HEK293T (cell line): ENCODE measurements around the gene RAB9B.

Experiments used
- BHLHE40 ChIP-seq: fragments of 450-650 bp; IDR thresholded peaks from 2 replicates; pipeline ENCODE4 v1.6.1; 2016; ENCODE audit warnings: mild to moderate bottlenecking, moderate library complexity, borderline replicate concordance
- CTBP1 ChIP-seq: fragments of 450-650 bp; IDR thresholded peaks from 2 replicates; pipeline ENCODE4 v1.6.1; 2016; ENCODE audit warnings: borderline replicate concordance
- ELF4 ChIP-seq: fragments of 450-650 bp; IDR thresholded peaks from 2 replicates; pipeline ENCODE4 v1.6.1; 2017; ENCODE audit warnings: antibody characterized with exemption
- FOXM1 ChIP-seq: fragments of 450-650 bp; IDR thresholded peaks from 2 replicates; pipeline ENCODE4 v1.6.1; 2017; ENCODE audit warnings: mild to moderate bottlenecking, borderline replicate concordance
- HDGF ChIP-seq: fragments of 450-650 bp; IDR thresholded peaks from 2 replicates; pipeline ENCODE4 v1.6.1; 2017; ENCODE audit warnings: antibody characterized with exemption, borderline replicate concordance
- L3MBTL2 ChIP-seq: fragments of 450-650 bp; conservative IDR thresholded peaks from 2 replicates; pipeline ENCODE4 v1.6.1; 2016; ENCODE audit warnings: mild to moderate bottlenecking
- LEF1 ChIP-seq: fragments of 450-650 bp; IDR thresholded peaks from 2 replicates; pipeline ENCODE4 v1.6.1; 2017; ENCODE audit warnings: mild to moderate bottlenecking, borderline replicate concordance
- SP1 ChIP-seq: fragments of 450-650 bp; IDR thresholded peaks from 2 replicates; pipeline ENCODE4 v1.6.1; 2017
- SUZ12 ChIP-seq: fragments of 450-650 bp; IDR thresholded peaks from 2 replicates; pipeline ENCODE4 v1.6.1; 2016; ENCODE audit warnings: mild to moderate bottlenecking
- TARDBP ChIP-seq: fragments of 450-650 bp; IDR thresholded peaks from 2 replicates; pipeline ENCODE4 v1.6.1; 2016
- TF ChIP-seq, protein P1 (sequence below): fragments of 450-650 bp; IDR thresholded peaks from 2 replicates; pipeline ENCODE4 v1.6.1; 2016

GRCh38 chrX:103879339-103879738 is 47.3 kb upstream of the RAB9B start:
- TF ChIP-seq CTBP1 (no peak), HDGF (no peak), SUZ12 (no peak), BHLHE40 (no peak), ELF4 (no peak), SP1 (no peak), FOXM1 (no peak), L3MBTL2 (no peak), LEF1 (no peak), TARDBP (no peak)
- TF ChIP-seq, protein P1, sequence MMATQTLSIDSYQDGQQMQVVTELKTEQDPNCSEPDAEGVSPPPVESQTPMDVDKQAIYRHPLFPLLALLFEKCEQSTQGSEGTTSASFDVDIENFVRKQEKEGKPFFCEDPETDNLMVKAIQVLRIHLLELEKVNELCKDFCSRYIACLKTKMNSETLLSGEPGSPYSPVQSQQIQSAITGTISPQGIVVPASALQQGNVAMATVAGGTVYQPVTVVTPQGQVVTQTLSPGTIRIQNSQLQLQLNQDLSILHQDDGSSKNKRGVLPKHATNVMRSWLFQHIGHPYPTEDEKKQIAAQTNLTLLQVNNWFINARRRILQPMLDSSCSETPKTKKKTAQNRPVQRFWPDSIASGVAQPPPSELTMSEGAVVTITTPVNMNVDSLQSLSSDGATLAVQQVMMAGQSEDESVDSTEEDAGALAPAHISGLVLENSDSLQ: no peak
